A549 (cell line): ENCODE data around the gene CCDC187. TPM values are rescaled to one million over a fixed set of nuclear protein-coding genes. Genes with fewer than 3 reads are reported as not detected.
"Not testable (repeated sequence)": the region's sequence is repeated elsewhere in the genome, so short reads cannot be mapped to it uniquely, and the experiment has no call there.

Experiments
- ATAC-seq, 2 experiments: fragments of 200-7000 bp in 1 of 2; fragments of >200 bp in 1 of 2; cut with Nextera tagmentation in 1 of 2; cut with Tn5 transposase in 1 of 2; 3 replicates each; pipeline versions ENCODE4 v1.8.0 to v1.9.1; 2018 to 2020; ENCODE audit warnings: mild to moderate bottlenecking in 1 of 2, moderate library complexity in 1 of 2
- CTCF ChIA-PET: fragments of 300-600 bp; sonication (Branson Sonifier 250); formaldehyde crosslinking; extraction: SDS; loops from one replicate; lab custom pipeline; 2021; ENCODE audit warnings: antibody characterized with exemption, inconsistent platforms; lab: Yijun Ruan, JAX
- POLR2A ChIA-PET: fragments of 350-600 bp; formaldehyde crosslinking; extraction: SDS; loops from one replicate; lab custom pipeline; 2021; ENCODE audit warnings: antibody characterized with exemption, inconsistent platforms; lab: Yijun Ruan, JAX
- DNase-seq, 2 experiments: peaks; one replicate each; pipeline versions ENCODE4 v3.0.0 to v3.0.0-alpha.2; 2011 to 2016; ENCODE audit warnings: low read depth in 1 of 2, low spot score in 1 of 2
- FAIRE-seq: peaks from 2 replicates; lab custom pipeline; 2011; peaks lifted over from hg19 to GRCh38; lab: Jason Lieb, UNC
- H3K27ac ChIP-seq, 2 experiments: fragments of >200 bp; sonication (Bioruptor Twin); formaldehyde crosslinking; 3 replicates each; pipeline ENCODE4 v1.5.1; 2016 to 2017
- H3K4me1 ChIP-seq: fragments of >200 bp; sonication (Bioruptor Twin); formaldehyde crosslinking; 3 replicates; pipeline ENCODE4 v1.6.1; 2016
- H3K4me2 ChIP-seq: fragments of >200 bp; sonication (Bioruptor Twin); formaldehyde crosslinking; 3 replicates; pipeline ENCODE4 v1.6.1; 2016
- H3K4me3 ChIP-seq: fragments of >200 bp; sonication (Bioruptor Twin); formaldehyde crosslinking; 3 replicates; pipeline ENCODE4 v1.5.1; 2016
- H3K9me3 ChIP-seq: fragments of >200 bp; sonication (Bioruptor Twin); formaldehyde crosslinking; 3 replicates; pipeline ENCODE4 v1.6.1; 2016
- BCL3 ChIP-seq: fragments of >200 bp; sonication (Bioruptor Twin); formaldehyde crosslinking; IDR thresholded peaks from 3 replicates; pipeline ENCODE4 v1.6.1; 2016
- CBX2 ChIP-seq: fragments of 200-600 bp; sonication (generic); IDR thresholded peaks from 2 replicates; pipeline ENCODE4 v1.6.1; 2016; ENCODE audit warnings: low read depth, mild to moderate bottlenecking, borderline replicate concordance
- FOSB ChIP-seq: fragments of 250-450 bp; sonication (Bioruptor Pico); IDR thresholded peaks from 2 replicates; pipeline ENCODE4 v1.5.0; 2020; ENCODE audit warnings: mild to moderate bottlenecking, moderate library complexity
- GATA3 ChIP-seq: IDR thresholded peaks from 2 replicates; pipeline ENCODE4 v1.6.1; 2012; ENCODE audit warnings: borderline replicate concordance
- HDAC2 ChIP-seq: fragments of 200-600 bp; sonication (generic); IDR thresholded peaks from 2 replicates; pipeline ENCODE4 v1.6.1; 2016
- HEYL ChIP-seq: fragments of 250-450 bp; sonication (Bioruptor Pico); IDR thresholded peaks from 2 replicates; pipeline ENCODE4 v1.8.0; 2021; ENCODE audit warnings: mild to moderate bottlenecking, moderate library complexity
- JUNB ChIP-seq: fragments of >200 bp; sonication (Bioruptor Twin); formaldehyde crosslinking; IDR thresholded peaks from 2 replicates; pipeline ENCODE4 v1.6.1; 2016
- MAFK ChIP-seq: fragments of 450-650 bp; IDR thresholded peaks from 2 replicates; pipeline ENCODE4 v1.6.1; 2014; ENCODE audit not compliant: partially characterized antibody
- MAZ ChIP-seq: fragments of 150-350 bp; IDR thresholded peaks from 2 replicates; pipeline ENCODE4 v1.6.1; 2014; ENCODE audit warnings: antibody characterized with exemption, low read depth, low read length, borderline replicate concordance
- NPAS2 ChIP-seq: fragments of 250-450 bp; sonication (Bioruptor Pico); IDR thresholded peaks from 2 replicates; pipeline ENCODE4 v1.8.0; 2022; ENCODE audit warnings: mild to moderate bottlenecking, moderate library complexity, borderline replicate concordance
- NR3C1 ChIP-seq: fragments of >200 bp; sonication (Bioruptor Twin); formaldehyde crosslinking; IDR thresholded peaks from 3 replicates; pipeline ENCODE4 v1.6.1; 2017
- PHF8 ChIP-seq: fragments of 200-600 bp; sonication (generic); IDR thresholded peaks from 2 replicates; pipeline ENCODE4 v1.6.1; 2016; ENCODE audit warnings: low read depth, mild to moderate bottlenecking, antibody characterized with exemption, moderate library complexity, borderline replicate concordance
- RARB ChIP-seq: fragments of 250-450 bp; sonication (Bioruptor Pico); IDR thresholded peaks from 2 replicates; pipeline ENCODE4 v1.8.0; 2021; ENCODE audit warnings: mild to moderate bottlenecking, moderate library complexity
- RFX5 ChIP-seq: fragments of 450-650 bp; IDR thresholded peaks from 2 replicates; pipeline ENCODE4 v1.7.1; 2014; ENCODE audit warnings: antibody characterized with exemption, mild to moderate bottlenecking, moderate library complexity
- RNF2 ChIP-seq: fragments of 200-600 bp; sonication (generic); IDR thresholded peaks from 2 replicates; pipeline ENCODE4 v1.6.1; 2016; ENCODE audit warnings: low read depth, mild to moderate bottlenecking, antibody characterized with exemption, moderate library complexity, borderline replicate concordance
- SMC3 ChIP-seq: fragments of >200 bp; sonication (Bioruptor Twin); formaldehyde crosslinking; IDR thresholded peaks from 3 replicates; pipeline ENCODE4 v1.6.1; 2018; ENCODE audit warnings: inconsistent platforms
- TFCP2L1 ChIP-seq: fragments of 250-450 bp; sonication (Bioruptor Pico); IDR thresholded peaks from 2 replicates; pipeline ENCODE4 v1.5.0; 2021; ENCODE audit warnings: mild to moderate bottlenecking
- TP53 ChIP-seq: fragments of 250-450 bp; sonication (Bioruptor Pico); IDR thresholded peaks from 2 replicates; pipeline ENCODE4 v1.5.0; 2021; ENCODE audit warnings: mild to moderate bottlenecking, moderate library complexity
- ZC3H11A ChIP-seq: fragments of 450-650 bp; IDR thresholded peaks from 2 replicates; pipeline ENCODE4 v1.6.1; 2014; ENCODE audit warnings: antibody characterized with exemption, mild to moderate bottlenecking
- ZFP36 ChIP-seq: fragments of 450-650 bp; IDR thresholded peaks from 2 replicates; pipeline ENCODE4 v1.6.1; 2014; ENCODE audit warnings: borderline replicate concordance; ENCODE audit not compliant: partially characterized antibody
- WGBS: methylation state at CpG from one replicate; pipeline ENCODE4 v1.1.6; 2017; ENCODE audit errors: missing lambda C conversion rate; 5-methylcytosine and 5-hydroxymethylcytosine counted together
- polyA plus RNA-seq, 4 experiments: library from polyadenylated mRNA; depleted of rRNA in 3 of 4; stranded (reverse); fragments of >200 nt; fragmentation: RNase III in 1 of 4; extraction: RNeasy Plus Mini Kit Qiagen cat#74134 plus additional on column Dnase treatment in 1 of 4; gene quantifications; 2 replicates in 3 of 4; 3 replicates in 1 of 4; pipeline ENCODE4 v1.2.3, GENCODE V29; 2011 to 2017
- TF ChIP-seq, protein P1 (sequence below): IDR thresholded peaks from 2 replicates; pipeline ENCODE4 v1.6.1; 2012
- TF ChIP-seq, protein P2 (sequence below): fragments of 200-600 bp; sonication (generic); IDR thresholded peaks from 2 replicates; pipeline ENCODE4 v1.6.1; 2016; ENCODE audit warnings: antibody characterized with exemption, mild to moderate bottlenecking, moderate library complexity
- TF ChIP-seq, protein P3 (sequence below): fragments of 250-450 bp; sonication (Bioruptor Pico); IDR thresholded peaks from 2 replicates; pipeline ENCODE4 v1.5.0; 2020; ENCODE audit warnings: low read depth, mild to moderate bottlenecking, moderate library complexity

CCDC187 gene
- polyA plus RNA-seq, 2 of the 4 experiments (the other 2 are of a cell fraction), result under 0.01 TPM; not detected in 1

DNA sequence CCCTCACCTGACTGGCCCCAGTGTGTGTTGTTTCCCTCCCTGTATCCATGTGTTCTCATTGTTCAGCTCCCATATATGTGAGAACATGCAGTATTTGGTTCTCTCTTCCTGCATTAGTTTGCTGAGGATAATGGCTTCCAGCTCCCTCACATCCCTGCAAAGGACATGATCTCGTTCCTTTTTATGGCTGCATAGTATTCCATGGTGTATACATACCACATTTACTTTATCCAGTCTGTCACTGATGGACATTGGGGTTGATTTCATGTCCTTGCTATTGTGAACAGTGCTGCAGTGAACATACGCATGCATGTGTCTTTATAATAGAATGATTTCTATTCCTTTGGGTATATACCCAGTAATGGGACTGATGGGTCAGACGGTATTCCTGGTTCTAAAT is 16.1 kb upstream of the CCDC187 start:
- DNase-seq, H3K4me2 ChIP-seq, H3K9me3 ChIP-seq, H3K4me1 ChIP-seq, POLR2A ChIA-PET, ATAC-seq, FAIRE-seq, H3K4me3 ChIP-seq, H3K27ac ChIP-seq: not testable (repeated sequence)
- CTCF ChIA-PET, result interaction anchor here (0.6 to 1.1 kb wide), 4 partner anchors 23 to 81 kb away, joined by 3 to 4 read pairs (median 3); no protein-coding TSS in a partner anchor
- 62% methylated on average over 3 of the region's 3 CpGs for WGBS

GRCh38 chr9:136319244-136319643 is 15.3 kb upstream of the CCDC187 start:
- not testable (repeated sequence) for H3K4me2 ChIP-seq, H3K4me1 ChIP-seq, DNase-seq, FAIRE-seq, ATAC-seq, H3K4me3 ChIP-seq, H3K27ac ChIP-seq
- CTCF ChIA-PET, result interaction anchor here (0.6 to 1.0 kb wide), 3 partner anchors 23 to 885 kb away, joined by 3 read pairs; no protein-coding TSS in a partner anchor
- peaks cover 15% of the 10 kb centered on the region for H3K9me3 ChIP-seq
- POLR2A ChIA-PET, result interaction anchor here (1.1 kb wide), 1 partner anchor 44 kb away, joined by 3 read pairs; no protein-coding TSS in a partner anchor
- 95% methylated on average over 14 of the region's 14 CpGs for WGBS

- FAIRE-seq (no peak), DNase-seq (no peak), ATAC-seq (no peak)
- no peaks in the 10 kb centered on the region for H3K4me1 ChIP-seq
- ChIA-PET CTCF (interaction anchor here (0.6 to 0.9 kb wide), 2 partner anchors 35 to 885 kb away, joined by 3 read pairs; no protein-coding TSS in a partner anchor), POLR2A (interaction anchor here (1.1 kb wide), 1 partner anchor 44 kb away, joined by 3 read pairs; no protein-coding TSS in a partner anchor)
- TF ChIP-seq MAFK (no peak), ZFP36 (no peak), RFX5 (no peak), TP53 (CRISPR knock-in tag) (no peak), PHF8 (no peak), TFCP2L1 (CRISPR knock-in tag) (no peak), FOSB (CRISPR knock-in tag) (no peak), RARB (CRISPR knock-in tag) (no peak), HDAC2 (no peak), NPAS2 (CRISPR knock-in tag) (no peak), RNF2 (no peak), GATA3 (no peak), HEYL (CRISPR knock-in tag) (no peak), CBX2 (no peak), MAZ (no peak), JUNB (no peak), NR3C1 (no peak)
- TF ChIP-seq, protein P1, sequence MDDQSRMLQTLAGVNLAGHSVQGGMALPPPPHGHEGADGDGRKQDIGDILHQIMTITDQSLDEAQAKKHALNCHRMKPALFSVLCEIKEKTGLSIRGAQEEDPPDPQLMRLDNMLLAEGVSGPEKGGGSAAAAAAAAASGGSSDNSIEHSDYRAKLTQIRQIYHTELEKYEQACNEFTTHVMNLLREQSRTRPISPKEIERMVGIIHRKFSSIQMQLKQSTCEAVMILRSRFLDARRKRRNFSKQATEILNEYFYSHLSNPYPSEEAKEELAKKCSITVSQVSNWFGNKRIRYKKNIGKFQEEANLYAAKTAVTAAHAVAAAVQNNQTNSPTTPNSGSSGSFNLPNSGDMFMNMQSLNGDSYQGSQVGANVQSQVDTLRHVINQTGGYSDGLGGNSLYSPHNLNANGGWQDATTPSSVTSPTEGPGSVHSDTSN, result no peak
- H3K4me2 ChIP-seq, result no peak overlapping the region
- no peak overlapping the region for H3K27ac ChIP-seq
- no peak overlapping the region for H3K4me3 ChIP-seq
- peaks cover 15% of the 10 kb centered on the region for H3K9me3 ChIP-seq
- WGBS, result 64% methylated on average over 4 of the region's 16 CpGs
These were observed 14.9 kb upstream of the CCDC187 start for GRCh38 chr9:136318776-136319241.

- DNase-seq, result no peak
- no peak for FAIRE-seq
- Histone ChIP-seq H3K4me3 (no peak overlapping the region), H3K27ac (no peak overlapping the region), H3K9me3 (peaks cover 15% of the 10 kb centered on the region), H3K4me1 (no peaks in the 10 kb centered on the region), H3K4me2 (no peak overlapping the region)
- no peak for ATAC-seq
- ChIA-PET CTCF (interaction anchor here (0.9 kb wide), 1 partner anchor 81 kb away, joined by 3 read pairs; no protein-coding TSS in a partner anchor), POLR2A (interaction anchor here (1.1 kb wide), 1 partner anchor 45 kb away, joined by 3 read pairs; no protein-coding TSS in a partner anchor)
- WGBS, result 77% methylated on average over 17 of the region's 21 CpGs
- TF ChIP-seq BCL3 (no peak), ZC3H11A (no peak), SMC3 (no peak)
- TF ChIP-seq, protein P2, sequence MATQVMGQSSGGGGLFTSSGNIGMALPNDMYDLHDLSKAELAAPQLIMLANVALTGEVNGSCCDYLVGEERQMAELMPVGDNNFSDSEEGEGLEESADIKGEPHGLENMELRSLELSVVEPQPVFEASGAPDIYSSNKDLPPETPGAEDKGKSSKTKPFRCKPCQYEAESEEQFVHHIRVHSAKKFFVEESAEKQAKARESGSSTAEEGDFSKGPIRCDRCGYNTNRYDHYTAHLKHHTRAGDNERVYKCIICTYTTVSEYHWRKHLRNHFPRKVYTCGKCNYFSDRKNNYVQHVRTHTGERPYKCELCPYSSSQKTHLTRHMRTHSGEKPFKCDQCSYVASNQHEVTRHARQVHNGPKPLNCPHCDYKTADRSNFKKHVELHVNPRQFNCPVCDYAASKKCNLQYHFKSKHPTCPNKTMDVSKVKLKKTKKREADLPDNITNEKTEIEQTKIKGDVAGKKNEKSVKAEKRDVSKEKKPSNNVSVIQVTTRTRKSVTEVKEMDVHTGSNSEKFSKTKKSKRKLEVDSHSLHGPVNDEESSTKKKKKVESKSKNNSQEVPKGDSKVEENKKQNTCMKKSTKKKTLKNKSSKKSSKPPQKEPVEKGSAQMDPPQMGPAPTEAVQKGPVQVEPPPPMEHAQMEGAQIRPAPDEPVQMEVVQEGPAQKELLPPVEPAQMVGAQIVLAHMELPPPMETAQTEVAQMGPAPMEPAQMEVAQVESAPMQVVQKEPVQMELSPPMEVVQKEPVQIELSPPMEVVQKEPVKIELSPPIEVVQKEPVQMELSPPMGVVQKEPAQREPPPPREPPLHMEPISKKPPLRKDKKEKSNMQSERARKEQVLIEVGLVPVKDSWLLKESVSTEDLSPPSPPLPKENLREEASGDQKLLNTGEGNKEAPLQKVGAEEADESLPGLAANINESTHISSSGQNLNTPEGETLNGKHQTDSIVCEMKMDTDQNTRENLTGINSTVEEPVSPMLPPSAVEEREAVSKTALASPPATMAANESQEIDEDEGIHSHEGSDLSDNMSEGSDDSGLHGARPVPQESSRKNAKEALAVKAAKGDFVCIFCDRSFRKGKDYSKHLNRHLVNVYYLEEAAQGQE, result no peak
- TF ChIP-seq, protein P3, sequence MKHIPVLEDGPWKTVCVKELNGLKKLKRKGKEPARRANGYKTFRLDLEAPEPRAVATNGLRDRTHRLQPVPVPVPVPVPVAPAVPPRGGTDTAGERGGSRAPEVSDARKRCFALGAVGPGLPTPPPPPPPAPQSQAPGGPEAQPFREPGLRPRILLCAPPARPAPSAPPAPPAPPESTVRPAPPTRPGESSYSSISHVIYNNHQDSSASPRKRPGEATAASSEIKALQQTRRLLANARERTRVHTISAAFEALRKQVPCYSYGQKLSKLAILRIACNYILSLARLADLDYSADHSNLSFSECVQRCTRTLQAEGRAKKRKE (CRISPR knock-in tag), result no peak
These were observed 14.3 kb upstream of the CCDC187 start for GRCh38 chr9:136318111-136318775.
